ENCODE data around the gene RYR2. TPM values are rescaled to one million over a fixed set of nuclear protein-coding genes. Genes with fewer than 3 reads are reported as not detected.

The RYR2 gene
- total and polyA plus RNA-seq, 11 donors, result 77.7 to 1,319 (median 805) TPM

DNA sequence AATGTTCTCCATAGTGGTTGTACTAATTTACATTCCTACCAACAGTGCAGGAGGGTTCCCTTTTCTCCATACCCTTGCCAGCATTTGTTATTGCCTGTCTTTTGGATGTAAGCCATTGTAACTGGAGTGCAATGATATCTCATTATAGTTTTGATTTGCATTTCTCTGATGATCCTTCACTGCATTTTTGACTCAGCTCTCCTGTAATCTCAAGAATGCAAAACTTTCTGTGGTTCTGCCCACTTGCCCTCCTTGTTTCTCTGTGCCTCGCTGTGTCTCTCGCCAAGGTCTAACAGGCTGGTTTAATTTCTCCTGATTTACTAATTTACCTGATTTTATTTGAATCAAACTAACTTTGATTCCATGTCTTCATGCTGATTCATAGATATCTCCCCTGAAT lies 440.8 kb downstream of the RYR2 start:
- no peak for ATAC-seq
- TF ChIP-seq, protein P1, sequence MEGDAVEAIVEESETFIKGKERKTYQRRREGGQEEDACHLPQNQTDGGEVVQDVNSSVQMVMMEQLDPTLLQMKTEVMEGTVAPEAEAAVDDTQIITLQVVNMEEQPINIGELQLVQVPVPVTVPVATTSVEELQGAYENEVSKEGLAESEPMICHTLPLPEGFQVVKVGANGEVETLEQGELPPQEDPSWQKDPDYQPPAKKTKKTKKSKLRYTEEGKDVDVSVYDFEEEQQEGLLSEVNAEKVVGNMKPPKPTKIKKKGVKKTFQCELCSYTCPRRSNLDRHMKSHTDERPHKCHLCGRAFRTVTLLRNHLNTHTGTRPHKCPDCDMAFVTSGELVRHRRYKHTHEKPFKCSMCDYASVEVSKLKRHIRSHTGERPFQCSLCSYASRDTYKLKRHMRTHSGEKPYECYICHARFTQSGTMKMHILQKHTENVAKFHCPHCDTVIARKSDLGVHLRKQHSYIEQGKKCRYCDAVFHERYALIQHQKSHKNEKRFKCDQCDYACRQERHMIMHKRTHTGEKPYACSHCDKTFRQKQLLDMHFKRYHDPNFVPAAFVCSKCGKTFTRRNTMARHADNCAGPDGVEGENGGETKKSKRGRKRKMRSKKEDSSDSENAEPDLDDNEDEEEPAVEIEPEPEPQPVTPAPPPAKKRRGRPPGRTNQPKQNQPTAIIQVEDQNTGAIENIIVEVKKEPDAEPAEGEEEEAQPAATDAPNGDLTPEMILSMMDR (IDR thresholded peaks at IDR 0.05), result no peak
- no peak for TF ChIP-seq POLR2A (IDR thresholded peaks at IDR 0.05)
- H3K9me3 ChIP-seq, result no peaks in the 10 kb centered on the region
- H3K4me1 ChIP-seq, result peaks cover 0 to 43% (median 2%) of the 10 kb centered on the region in 12 donors
- no peaks in the 10 kb centered on the region for H3K27me3 ChIP-seq
- peaks cover 0 to 42% (median 0%) of the 10 kb centered on the region in 9 donors for H3K36me3 ChIP-seq
- no peak for DNase-seq
- intact Hi-C loops (cut with DNase I), result no loop called here
- no peak overlapping the region for H3K4me3 ChIP-seq
- WGBS, 4 donors, result 57 to 72% (median 63%) methylated on average over 2 of the region's 2 CpGs
- H3K27ac ChIP-seq, result no peak overlapping the region

GRCh38 chr1:237492359-237492758 lies 450.4 kb downstream of the RYR2 start:
- Histone ChIP-seq H3K9me3 (no peaks in the 10 kb centered on the region), H3K36me3 (peaks cover 0 to 72% (median 12%) of the 10 kb centered on the region in 9 donors), H3K4me1 (peaks cover 0 to 11% (median 0%) of the 10 kb centered on the region in 12 donors), H3K27ac (no peak overlapping the region), H3K4me3 (no peak overlapping the region), H3K27me3 (no peaks in the 10 kb centered on the region)
- 42 to 46% (median 45%) methylated on average over 1 of the region's 1 CpG for WGBS, 4 donors
- peak in 1 of 4 donors; percentile 2 for ATAC-seq
- TF ChIP-seq POLR2A (IDR thresholded peaks at IDR 0.05), result no peak
- intact Hi-C loops (cut with DNase I), result no loop called here
- no peak for DNase-seq

DNA sequence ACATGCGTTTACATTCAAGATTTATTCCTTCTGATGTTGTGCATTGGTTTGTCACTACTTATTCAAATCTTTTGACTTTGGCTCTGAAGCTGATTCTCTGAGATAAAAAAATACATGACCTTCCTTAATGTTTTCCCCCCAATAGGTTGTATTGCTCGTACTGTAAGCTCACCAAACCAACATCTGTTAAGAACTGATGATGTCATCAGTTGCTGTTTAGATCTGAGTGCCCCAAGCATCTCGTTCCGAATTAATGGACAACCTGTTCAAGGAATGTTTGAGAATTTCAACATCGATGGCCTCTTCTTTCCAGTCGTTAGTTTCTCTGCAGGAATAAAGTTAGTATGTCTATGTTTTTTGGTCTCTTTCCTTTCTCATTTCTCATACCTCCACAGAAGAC lies 458.6 kb downstream of the RYR2 start:
- no peak for TF ChIP-seq POLR2A (IDR thresholded peaks at IDR 0.05)
- TF ChIP-seq, protein P1 (IDR thresholded peaks at IDR 0.05), result no peak
- 62 to 73% (median 63%) methylated on average over 6 of the region's 6 CpGs for WGBS, 4 donors
- no peak overlapping the region for H3K4me3 ChIP-seq
- DNase-seq (no peak), ATAC-seq (no peak)
- H3K27me3 ChIP-seq, result no peaks in the 10 kb centered on the region
- H3K36me3 ChIP-seq, result peaks cover 0 to 89% (median 12%) of the 10 kb centered on the region in 9 donors
- intact Hi-C loops (cut with DNase I), result no loop called here
- no peaks in the 10 kb centered on the region for H3K9me3 ChIP-seq
- no peak overlapping the region for H3K27ac ChIP-seq
- H3K4me1 ChIP-seq, result peaks cover 0 to 19% (median 0%) of the 10 kb centered on the region in 12 donors

DNA sequence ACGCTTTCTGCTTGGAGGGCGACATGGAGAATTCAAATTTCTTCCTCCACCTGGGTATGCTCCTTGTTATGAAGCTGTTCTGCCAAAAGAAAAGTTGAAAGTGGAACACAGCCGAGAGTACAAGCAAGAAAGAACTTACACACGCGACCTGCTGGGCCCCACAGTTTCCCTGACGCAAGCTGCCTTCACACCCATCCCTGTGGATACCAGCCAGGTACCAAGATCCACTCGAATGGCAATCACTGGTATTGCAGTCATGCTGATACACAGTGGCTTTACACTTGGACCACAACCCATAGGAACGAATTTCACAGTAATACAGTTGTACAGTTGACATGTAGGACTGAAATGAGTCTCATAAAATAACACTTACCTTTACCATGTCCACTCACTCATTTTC lies 461.3 kb downstream of the RYR2 start:
- intact Hi-C loops (cut with DNase I), result no loop called here
- Histone ChIP-seq H3K9me3 (no peaks in the 10 kb centered on the region), H3K4me3 (no peak overlapping the region), H3K27me3 (no peaks in the 10 kb centered on the region), H3K4me1 (peaks cover 0 to 22% (median 0%) of the 10 kb centered on the region in 12 donors), H3K36me3 (peaks cover 0 to 89% (median 19%) of the 10 kb centered on the region in 9 donors), H3K27ac (peak overlapping the region in 2 of 12 donors; percentile 13 to 41)
- ATAC-seq (peak in 3 of 4 donors; percentile 59 to 83 (median 66)), DNase-seq (peak in 1 of 5 donors; percentile 49)
- 49 to 75% (median 65%) methylated on average over 8 of the region's 8 CpGs for WGBS, 4 donors
- no peak for TF ChIP-seq POLR2A (IDR thresholded peaks at IDR 0.05)
- TF ChIP-seq, protein P1 (IDR thresholded peaks at IDR 0.05), result peak in 1 of 12 donors; percentile 22

GRCh38 chr1:237507005-237507404 lies 465.0 kb downstream of the RYR2 start:
- intact Hi-C loops (cut with DNase I), result no loop called here

More at GRCh38 chr1:237507005-237507404, 465.0 kb downstream of the RYR2 start:
- no peaks in the 10 kb centered on the region for H3K9me3 ChIP-seq
- no peak for DNase-seq
- H3K4me3 ChIP-seq, result no peak overlapping the region
- no peak overlapping the region for H3K27ac ChIP-seq
- WGBS, 4 donors, result 87 to 94% (median 93%) methylated on average over 2 of the region's 2 CpGs
- TF ChIP-seq, protein P1 (IDR thresholded peaks at IDR 0.05), result no peak
- no peak for TF ChIP-seq POLR2A (IDR thresholded peaks at IDR 0.05)
- peaks cover 0 to 16% (median 0%) of the 10 kb centered on the region in 12 donors for H3K4me1 ChIP-seq
- no peaks in the 10 kb centered on the region for H3K27me3 ChIP-seq
- peaks cover 0 to 94% (median 22%) of the 10 kb centered on the region in 9 donors for H3K36me3 ChIP-seq
- no peak for ATAC-seq

All from heart left ventricle (tissue), 16 donors.